Measurements from ENCODE around the gene SERPINA6.

- TF ChIP-seq CTCF (IDR thresholded peaks at IDR 0.05; ENCODE audit: low read depth, low read length, poor library complexity, severe bottlenecking) (no peak), EZH2phosphoT487 (IDR thresholded peaks at IDR 0.05; ENCODE audit: borderline replicate concordance, low read length) (no peak)
Measured at GRCh38 chr14:94278731-94279130, 44.4 kb downstream of the SERPINA6 start.
